HG03442 (cell line): Measurements from ENCODE around the gene PLCG2.
A peak's percentile ranks its signal among the peaks of the same experiment; 100 is the strongest.
"Not testable (repeated sequence)": the region's sequence is repeated elsewhere in the genome, so short reads cannot be mapped to it uniquely, and the experiment has no call there.

Source experiments
- ATAC-seq: cut with Tn5 transposase; IDR thresholded peaks from one replicate; pipeline ENCODE4 v1.9.1; 2021; ENCODE audit warnings: mild to moderate bottlenecking, moderate library complexity; ENCODE audit not compliant: unreplicated experiment

Gene PLCG2

DNA sequence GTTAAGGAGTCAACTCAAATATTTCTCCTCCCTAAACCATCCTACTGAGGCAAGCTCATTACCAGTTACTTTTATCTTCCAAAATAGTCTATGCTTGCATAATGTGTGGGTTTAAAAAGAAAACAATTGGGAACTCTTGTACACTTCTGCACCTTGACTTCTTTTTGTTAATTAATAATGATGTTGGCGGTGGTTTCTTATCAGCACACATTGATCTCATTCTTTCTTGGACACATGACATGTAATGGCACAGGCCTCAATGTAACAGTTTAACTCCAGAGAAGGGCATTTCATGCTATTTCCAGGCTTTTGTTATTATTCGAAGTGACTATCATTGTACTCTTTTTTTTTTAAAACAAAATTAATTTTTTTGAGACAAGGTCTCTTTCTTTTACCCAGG lies 7.8 kb downstream of the PLCG2 start:
- no peak for ATAC-seq

- no peak for ATAC-seq
Observed at GRCh38 chr16:81787659-81788058, 8.6 kb downstream of the PLCG2 start.

DNA sequence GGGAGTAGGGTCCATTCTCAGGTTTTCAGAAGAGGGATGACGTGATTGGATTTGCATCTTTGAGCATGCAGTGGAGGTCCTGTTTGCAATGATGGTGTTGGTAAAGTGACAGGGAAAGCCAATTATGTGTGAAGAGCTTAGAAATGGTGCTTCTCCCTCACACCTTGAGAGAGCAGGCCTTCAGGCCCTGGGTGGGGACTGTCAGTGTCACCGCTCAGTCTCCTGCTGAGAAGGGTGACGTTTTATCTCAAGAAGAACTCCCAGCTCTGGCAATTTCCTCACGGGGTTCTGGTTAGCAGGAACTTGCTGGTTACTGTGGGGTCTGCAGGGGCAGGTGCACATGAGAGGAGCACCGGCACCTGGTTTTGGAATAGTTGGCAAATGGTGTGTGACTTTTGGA lies 11.2 kb downstream of the PLCG2 start:
- no peak for ATAC-seq

DNA sequence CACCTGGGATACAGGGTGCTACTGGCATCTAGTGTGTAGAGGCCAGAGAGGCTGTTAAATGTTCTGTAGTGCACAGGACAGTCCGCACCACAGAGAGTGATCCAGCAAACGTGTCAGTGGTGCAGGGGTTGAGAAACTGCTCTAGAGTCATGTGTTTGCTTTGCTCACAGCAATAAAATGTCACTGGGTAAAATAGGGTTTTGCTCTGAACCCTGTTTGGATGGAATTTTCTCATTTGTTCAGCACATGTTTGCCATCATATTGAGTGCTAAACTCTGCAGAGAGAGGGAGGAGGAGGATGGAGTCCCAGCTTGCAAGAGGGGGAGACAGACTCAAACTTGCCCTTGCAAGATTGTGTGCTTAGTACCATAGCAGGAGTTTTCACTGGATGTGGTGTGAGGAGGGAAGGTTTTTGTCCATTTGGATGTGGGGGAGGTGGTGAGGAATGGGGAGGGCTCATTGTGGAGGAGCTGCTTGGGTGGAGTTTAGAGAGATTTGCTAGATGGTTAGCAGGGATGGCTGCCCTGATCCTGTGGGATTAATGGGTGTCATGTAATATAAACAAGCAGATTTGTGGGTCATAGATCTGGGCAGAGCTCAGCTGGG lies 11.8 kb downstream of the PLCG2 start:
- no peak for ATAC-seq

- ATAC-seq = no peak
Observed at GRCh38 chr16:81792828-81793227, 13.7 kb downstream of the PLCG2 start.

DNA sequence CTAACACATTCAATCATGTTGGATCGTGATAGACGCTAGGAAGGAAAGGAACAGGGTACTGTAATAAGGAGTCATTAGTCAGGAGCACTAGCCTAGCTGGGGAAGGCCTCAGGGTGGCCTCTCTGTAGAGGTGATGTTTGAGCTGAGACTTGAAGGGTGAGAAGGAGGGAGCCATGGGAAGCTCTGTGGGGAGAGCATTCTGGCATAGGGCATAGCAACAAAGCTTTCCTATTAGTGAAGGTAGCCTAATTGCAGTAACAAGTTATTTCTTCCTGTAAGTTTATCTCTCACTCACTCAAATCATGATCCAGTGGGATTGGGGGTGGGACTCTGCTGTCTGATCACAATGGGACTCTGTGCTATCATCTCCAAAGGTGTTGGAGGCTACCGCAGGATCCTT lies 16.1 kb downstream of the PLCG2 start:
- no peak for ATAC-seq

- ATAC-seq = no peak
Observed at GRCh38 chr16:81796035-81796434, 16.9 kb downstream of the PLCG2 start.

DNA sequence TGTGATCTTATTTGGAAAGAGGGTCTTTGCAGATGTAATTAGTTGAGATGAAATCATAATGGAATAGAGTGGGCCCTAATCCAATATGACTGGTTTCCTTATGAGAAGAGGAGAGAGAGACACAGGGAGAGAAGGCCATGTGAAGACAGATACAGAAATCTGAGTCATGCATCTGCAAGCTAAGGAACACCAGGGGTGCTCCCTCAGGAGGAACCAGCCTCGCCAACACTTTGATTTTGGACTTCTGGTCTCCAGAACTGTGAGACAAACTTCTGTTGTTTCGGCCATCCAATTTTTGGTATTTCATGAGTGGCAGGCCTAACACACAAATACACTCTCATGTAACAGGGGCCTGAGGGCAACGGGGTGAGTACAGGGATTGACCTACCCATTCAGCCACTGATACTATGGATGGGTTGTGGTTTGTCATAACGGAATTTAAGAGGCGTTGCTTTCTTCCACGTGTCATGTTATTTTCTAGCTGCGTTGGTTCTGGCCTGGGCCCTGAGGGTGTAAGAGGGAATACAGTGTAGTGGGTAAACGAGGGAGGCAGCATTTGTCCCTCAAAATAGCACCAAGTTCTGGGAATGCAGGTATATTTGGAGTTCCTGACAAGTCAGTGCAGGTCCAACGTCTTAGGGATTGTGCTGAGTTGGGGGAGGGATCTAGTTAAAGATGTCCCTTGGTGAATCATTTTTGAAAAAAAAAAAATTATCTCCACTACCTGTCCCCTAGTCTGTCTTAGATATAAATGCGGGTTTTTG lies 17.7 kb downstream of the PLCG2 start:
- ATAC-seq = no peak

- ATAC-seq = peak; percentile 41
Observed at GRCh38 chr16:81797443-81797842, 18.4 kb downstream of the PLCG2 start.

GRCh38 chr16:81798311-81799137 lies 19.4 kb downstream of the PLCG2 start:
- peak; percentile 46 for ATAC-seq

DNA sequence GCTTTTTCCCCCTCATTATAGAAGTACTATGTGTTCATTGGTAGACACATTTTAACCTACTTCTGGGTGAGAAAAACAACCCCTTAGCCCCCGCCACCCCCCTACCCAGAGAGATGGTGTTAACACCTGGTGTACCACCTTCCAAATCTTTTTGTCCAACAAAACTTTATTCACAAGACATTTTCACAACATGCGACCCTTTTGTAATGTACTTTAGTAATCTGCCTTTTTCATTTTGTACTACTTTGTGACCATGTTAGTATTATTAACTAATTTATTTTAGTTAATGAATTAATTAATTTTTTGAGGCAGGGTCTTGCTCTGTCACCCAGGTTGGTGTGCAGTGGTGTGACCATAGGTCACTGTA lies 20.0 kb downstream of the PLCG2 start:
- ATAC-seq = no peak

DNA sequence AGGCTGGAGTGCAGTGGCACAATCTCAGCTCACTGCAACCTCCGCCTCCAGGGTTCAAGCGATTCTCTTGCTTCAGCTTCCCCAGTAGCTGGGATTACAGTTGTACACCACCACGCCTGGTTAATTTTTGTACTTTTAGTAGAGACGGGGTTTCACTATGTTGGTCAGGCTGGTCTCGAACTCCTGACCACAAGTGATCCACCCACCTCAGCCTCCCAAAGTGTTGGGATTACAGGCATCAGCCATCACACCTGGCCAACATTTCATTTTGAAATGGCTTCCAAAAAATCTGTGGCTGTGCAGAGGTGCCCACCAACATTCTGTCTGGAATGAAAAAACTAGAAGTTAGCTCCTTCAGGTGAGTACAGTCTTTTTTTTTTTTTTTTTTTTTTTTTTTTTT lies 22.6 kb downstream of the PLCG2 start:
- ATAC-seq = not testable (repeated sequence)

GRCh38 chr16:81803332-81803731 lies 24.2 kb downstream of the PLCG2 start:
- no peak for ATAC-seq

GRCh38 chr16:81804134-81804610 lies 25.1 kb downstream of the PLCG2 start:
- ATAC-seq = no peak

DNA sequence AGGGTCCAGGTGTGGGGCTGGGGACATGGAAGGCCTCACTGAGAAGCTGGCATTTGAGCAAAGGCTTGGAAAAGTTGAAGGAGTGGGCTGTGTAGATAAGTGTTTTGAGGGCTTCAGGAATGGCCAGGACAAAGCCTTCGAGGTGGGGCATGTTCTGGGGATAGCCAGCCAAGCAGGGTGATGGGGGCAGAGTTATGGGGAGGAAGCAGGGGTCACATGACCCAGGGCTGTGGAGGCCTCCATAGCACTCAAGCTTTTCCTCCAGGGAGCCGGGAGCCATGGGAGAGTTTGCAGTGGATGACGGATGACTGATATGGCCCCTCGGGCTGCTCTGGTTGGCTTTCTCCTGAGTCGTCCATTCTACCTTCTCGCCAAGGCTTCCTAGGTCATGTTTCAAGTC lies 27.6 kb downstream of the PLCG2 start:
- ATAC-seq = no peak

GRCh38 chr16:81807767-81808358 lies 28.8 kb downstream of the PLCG2 start:
- ATAC-seq = no peak

DNA sequence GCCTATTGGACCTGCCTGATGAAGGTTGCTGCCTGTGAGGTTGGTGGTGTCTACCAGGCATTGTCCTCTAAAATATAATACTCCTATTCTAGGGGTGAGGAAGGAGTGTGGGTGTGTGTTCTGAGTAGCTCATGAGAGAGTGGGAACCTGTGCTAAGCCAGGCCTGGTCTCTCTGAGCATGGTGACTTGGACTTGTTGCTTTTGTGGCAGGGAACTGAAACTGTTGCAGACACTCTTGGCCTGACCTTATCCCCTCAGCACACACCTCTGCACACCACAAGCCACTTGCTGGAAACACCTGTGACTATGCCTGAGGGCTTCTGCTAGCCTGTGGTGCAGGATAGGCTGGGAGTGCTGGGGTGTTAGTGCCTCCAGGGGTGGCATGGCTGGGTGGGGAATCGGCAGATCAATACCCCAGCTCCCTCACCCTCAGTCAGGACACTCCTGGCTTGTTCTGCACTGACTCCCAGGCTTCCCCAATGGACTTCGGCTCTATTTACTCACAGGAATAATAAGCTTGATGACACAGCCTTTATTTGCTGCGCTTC lies 29.9 kb downstream of the PLCG2 start:
- peak; percentile 63 for ATAC-seq

GRCh38 chr16:81809567-81809966 lies 30.5 kb downstream of the PLCG2 start:
- ATAC-seq = no peak

DNA sequence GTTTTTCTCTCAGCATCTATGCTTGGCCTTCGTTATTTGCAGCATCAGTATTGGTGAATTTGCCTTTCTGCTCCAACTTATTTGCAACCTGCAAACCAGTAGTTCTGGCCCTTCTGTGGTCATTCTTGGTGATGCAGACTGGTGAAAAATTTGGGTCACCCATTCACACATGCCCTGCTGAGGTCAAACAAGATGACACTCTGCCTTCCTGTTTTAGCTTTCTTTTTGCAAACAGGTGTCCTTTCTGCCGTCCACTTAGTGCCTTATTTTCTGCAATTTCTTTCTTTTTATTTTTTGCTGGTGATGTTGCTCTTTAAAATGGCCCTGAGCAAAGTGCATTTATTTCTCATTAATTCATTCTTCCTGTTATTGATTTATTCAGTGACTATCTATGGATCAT lies 31.3 kb downstream of the PLCG2 start:
- no peak for ATAC-seq

DNA sequence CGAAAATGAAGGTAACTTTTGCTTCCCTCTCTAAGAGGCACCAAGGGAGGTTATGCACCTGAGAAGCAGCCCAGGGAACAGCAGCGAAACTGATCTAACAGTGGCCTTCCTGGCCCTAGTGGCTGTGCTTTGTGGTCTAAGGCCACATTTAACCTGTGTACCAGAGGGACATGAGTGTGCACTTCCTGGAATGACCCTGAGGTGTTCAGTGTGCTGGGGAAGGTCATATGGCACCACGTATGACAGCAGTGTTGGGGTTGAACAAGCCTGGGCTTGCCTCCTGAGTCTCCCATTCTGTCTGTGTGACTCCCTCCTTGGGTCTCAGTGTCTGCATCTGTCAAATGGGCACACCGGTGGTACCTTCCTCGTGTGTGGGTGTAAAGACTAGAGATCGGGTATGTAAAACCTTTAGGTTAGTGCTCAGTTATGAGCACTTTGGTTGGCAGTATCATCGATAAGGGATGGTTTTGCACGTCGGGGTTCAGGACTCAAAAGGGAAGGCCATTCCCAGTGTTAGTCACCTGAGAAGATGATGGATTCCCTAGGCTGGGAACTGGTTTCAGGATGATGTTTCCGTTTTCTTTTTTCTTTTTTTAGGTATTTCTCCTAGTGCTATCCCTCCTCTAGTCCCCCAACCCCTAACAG lies 31.9 kb downstream of the PLCG2 start:
- peak; percentile 41 for ATAC-seq

DNA sequence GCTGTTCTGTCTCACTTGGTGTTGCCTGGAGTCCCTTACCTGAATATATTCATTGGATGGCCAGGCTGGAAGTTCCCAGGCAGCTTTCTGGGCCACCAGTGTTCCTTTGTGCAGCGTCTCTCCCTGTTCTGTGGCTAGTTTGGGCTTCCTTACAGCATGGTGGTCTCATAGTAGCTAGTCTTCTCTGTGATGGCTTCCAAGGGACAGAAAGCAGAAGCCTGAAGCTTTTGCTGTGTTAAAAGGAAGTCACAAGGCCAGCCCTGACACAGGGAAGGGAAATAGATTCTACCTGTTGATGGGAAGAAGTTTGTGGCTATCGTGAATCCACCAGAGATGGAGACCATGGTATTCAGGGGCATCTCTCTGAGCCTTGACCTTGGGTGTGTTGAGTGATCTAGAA lies 34.6 kb downstream of the PLCG2 start:
- ATAC-seq = no peak
